Astrocyte of the spinal cord (primary cell): Measurements from ENCODE around the gene STK32C.

Experiments
- DNase-seq: peaks from one replicate; pipeline ENCODE4 v3.0.0; 2011; ENCODE audit warnings: low read depth, low spot score
- H3K4me3 ChIP-seq: 2 replicates; pipeline ENCODE4 v1.5.1; 2011; ENCODE audit warnings: low read depth, mild to moderate bottlenecking, low read length, moderate library complexity
- CTCF ChIP-seq: IDR thresholded peaks from 2 replicates; pipeline ENCODE4 v1.5.1; 2012; ENCODE audit warnings: low read depth, mild to moderate bottlenecking, low read length, inconsistent platforms
- in situ Hi-C: cut with HindIII; loops from 2 replicates; pipeline ENCODE4 v1.10.0; 2017; ENCODE audit warnings: low sequenced_read_pairs

Gene STK32C

GRCh38 chr10:132189810-132190422 lies 117.8 kb downstream of the STK32C start:
- TF ChIP-seq CTCF = no peak
- no peak overlapping the region for H3K4me3 ChIP-seq
- in situ Hi-C loops = no loop called here
- DNase-seq = no peak

- TF ChIP-seq CTCF = no peak
- DNase-seq = no peak
- no peak overlapping the region for H3K4me3 ChIP-seq
- in situ Hi-C loops = no loop called here
These were observed 118.7 kb downstream of the STK32C start for GRCh38 chr10:132189016-132189415.

GRCh38 chr10:132188331-132188730 lies 119.4 kb downstream of the STK32C start:
- in situ Hi-C loops = no loop called here
- DNase-seq = no peak

GRCh38 chr10:132187430-132188138 lies 120.2 kb downstream of the STK32C start:
- no peak for DNase-seq
- no peak for TF ChIP-seq CTCF
- in situ Hi-C loops = no loop called here
- H3K4me3 ChIP-seq = peak overlapping the region; percentile 40

More at GRCh38 chr10:132188331-132188730, 119.4 kb downstream of the STK32C start:
- TF ChIP-seq CTCF = no peak
- H3K4me3 ChIP-seq = no peak overlapping the region

- TF ChIP-seq CTCF = no peak
- H3K4me3 ChIP-seq = peak within 1 kb of the TSS; percentile 40
- DNase-seq = no peak
- in situ Hi-C loops = no loop called here
These were observed 121.0 kb downstream of the STK32C start, which contains the start of gene DPYSL4 for GRCh38 chr10:132186488-132187429. TSS of gene DPYSL4 (plus strand) at chr10:132186948. CDS start at chr10:132187064, 116 bp downstream.
